Putamen (tissue), 1 donor: ENCODE results near the gene PI4KA.
"Not testable (repeated sequence)": the region's sequence is repeated elsewhere in the genome, so short reads cannot be mapped to it uniquely, and the experiment has no call there.

ENCODE experiments used
- DNase-seq: peaks from one replicate; pipeline ENCODE4 v3.0.0-alpha.2; 2016; ENCODE audit warnings: low spot score

PI4KA gene

DNA sequence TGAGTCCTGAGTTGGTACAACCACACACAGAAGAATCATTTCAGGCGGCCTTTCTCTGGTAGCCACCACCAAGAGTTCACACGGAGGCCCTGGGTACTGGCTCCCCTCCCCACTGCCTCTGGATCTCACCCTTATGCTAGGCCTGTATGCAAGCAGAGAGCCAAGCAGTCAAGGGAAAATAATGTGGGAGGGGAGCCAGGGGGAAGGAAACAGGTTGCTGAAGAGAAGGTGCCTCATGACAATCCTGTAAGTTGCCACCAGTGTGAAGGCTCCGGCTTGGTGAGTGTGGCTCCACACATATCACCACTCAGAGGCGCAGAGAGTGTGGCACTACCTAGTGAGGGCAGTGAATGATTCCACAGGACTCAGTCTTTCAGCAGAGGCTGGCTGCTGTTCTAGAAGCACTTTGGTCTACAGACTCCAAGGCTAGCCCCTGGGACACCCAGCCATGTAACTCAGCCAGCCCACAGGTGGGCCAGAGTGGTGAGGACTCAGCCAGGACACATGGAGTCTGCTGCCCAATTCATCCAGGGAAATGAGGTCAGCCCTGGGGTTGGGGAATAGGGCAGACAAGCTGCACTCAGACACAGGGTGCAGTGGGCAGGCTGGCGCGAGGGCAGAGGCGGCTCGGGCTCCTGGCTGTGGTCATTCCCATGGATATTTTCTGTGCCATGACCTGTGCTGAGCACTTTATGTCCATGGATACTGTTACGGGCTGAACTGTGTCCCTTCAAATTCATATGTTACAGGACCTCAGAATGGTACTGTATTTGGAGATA, 133.7 kb downstream of the PI4KA start:
- DNase-seq: no peak

DNA sequence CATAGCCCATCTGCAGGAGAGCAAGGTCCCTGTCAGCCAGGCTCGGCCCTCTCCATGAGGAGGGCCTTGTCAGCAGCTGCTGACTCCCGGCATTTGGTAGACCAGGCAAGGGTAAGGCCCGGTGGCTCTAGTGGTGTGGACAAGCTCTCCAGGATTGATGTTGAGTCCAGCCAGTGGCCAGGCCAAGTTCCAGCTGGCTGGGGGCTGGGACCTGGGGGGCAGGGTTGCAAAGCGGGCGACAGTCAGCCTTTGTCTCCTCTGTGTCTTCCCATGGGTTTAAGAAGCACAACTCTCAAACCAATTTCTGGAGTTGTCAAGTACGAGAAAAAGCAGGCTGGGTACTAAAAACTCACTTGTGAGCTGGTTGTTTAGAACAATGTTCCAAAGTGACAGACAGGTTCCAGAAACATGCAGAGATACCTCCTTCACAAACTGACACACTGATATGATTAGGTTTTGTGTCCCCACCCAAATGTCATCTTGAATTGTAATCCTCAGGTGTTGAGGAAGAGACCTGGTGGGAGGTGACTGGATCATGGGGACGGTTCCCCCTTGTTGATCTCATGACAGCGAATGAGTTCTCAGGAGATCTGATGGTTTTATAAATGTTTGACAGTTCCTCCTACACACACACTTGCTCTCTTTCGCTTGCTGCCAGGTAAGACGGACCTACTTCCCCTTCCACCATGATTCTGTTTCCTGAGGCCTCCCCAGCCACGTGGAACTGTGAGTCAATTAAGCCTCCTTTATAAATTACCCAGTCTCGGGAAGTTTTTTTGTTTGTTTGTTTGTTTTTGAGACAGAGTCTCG, 137.0 kb downstream of the PI4KA start:
- DNase-seq: peak; percentile 47

DNA sequence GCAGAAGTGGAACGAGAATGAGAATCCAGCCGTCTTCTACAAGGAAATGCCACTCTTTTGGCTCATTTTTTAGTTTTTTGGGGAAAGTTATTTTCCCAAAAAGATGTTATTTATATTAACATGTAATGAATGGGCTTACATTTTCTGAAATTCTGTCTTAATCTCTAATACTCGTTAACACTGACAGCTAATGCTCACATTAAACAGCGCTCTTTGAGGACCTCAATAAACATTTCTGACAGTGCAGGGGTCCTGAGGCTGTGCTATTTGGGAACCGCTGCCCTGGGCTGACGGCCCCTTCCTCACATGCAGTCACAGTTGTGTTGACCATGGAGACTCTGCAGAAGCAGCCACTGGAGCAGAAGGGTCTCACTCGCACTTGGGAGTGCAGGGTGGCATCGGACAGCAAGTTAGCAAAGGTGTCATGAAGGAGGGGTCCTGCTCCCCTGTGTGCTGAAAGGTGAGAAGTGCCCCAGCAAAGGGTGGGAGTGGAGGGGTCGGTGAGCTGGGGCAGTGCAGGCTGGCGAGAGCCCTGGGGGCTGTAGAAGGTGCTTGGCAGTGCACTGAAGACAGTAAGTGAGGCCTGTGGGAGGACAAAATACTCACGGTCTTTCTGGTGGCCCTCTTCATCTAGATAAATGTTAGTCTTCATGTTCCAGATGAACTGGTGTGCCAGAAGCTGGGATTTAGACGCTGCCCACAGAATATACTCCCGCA, 137.8 kb downstream of the PI4KA start:
- no peak for DNase-seq

DNA sequence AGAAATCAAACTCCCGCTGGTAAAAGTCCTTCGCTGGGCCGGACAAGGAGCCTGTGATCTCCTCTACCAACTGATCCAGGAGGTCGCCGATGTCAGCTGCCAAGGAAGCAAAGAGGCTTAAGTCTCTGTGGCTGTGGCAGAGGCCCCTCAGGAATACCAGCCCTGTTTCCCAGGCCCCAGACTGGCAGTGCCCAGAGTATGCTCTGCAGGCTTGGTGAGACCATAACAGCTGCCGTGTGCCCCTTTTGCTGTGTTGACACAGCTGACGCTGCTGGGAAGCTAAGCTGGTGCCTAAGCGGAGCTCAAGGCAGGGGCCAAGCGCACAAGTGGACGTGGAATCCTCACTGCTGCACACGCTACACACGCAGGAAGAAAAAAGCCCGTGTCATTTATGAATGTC, 139.9 kb downstream of the PI4KA start:
- DNase-seq: not testable (repeated sequence)

DNA sequence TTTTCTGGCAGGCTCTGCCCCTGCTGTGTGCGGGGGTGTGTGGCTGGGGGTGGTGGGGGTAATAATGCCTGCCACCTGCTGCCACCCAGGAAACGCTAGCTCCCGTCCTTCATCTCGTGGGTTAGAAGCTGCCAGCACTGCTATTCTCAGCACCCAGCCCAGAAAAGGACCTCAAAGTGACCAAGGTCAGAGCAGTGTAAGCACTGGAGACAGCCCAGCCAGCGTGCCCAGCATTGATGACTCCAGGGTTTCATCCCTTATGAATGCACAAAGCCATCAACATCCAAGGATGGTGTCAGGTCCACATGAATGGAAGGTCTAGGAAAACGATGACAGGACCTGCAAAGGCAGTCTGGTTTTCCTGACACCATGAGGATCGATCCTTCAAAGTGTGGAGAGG, 140.6 kb downstream of the PI4KA start:
- DNase-seq: not testable (repeated sequence)

DNA sequence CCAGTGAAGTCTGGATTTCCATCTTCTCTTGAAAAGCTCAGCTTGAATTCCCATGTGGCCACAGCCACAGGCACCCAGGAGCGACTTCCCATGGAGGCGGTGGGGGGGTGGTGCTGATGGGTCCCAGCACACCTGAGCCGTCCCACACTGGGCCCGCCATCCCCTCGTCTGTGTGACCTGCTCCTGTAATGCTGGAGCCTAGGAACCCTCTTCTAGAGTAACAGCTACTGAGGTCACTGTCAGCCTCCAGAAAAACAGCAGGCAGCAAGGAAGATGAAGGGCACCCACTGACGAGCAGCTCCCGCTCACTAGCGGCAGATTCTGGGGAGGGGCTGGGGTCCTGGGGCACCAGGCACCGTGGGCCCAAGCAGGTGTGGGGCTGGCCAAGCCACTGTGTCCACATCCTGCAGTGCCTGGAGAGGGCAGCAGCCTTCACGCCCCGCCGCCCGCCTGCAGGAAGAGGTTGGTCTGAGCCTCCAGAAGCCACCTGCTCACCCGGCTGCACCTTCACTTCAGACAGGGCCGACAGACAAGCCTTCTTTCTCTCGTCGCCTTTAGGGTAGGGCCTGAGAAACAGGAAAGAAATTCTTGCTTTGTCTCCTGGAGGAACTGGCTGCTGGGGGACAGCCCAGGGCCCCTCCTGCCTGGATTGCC, 141.3 kb downstream of the PI4KA start:
- not testable (repeated sequence) for DNase-seq

DNA sequence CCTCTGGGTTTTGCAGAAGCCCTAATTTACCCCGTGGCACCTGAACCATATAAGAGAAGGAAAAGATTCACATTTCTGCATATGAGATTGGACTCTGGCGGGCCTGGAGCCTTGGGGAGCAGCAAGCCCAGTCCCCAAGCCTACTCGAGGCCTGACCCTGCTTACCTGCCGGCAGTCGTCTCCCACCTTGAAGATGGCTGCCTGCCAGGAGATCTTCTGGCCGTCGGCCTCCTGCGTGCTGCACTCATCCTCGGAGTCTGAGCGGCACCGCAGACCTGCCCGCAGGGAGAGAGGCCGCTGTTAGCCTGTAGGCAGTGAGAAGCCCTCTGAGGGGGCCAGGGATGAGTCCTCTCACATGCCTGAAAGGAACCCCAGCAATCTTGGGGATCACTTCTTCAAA, 145.5 kb downstream of the PI4KA start:
- DNase-seq: not testable (repeated sequence)

DNA sequence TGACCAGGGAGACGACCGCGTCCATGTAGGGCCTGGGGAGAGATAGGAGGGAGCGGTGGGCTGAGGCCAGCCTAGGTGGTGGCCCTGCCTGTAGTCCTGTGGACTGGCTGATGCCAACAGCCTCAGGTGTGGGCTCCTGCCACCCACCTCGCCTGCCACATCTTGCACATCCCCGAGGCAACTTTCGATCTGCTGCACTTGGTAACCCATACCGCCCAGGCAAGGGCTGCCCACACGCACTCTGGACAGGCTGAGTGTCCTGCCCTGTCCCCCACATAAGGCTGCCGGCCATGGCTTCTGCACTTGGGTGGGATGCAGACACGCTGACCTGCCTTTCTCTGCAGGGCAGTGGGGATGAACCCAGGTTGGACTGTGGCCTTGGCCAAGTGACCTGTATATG, 148.6 kb downstream of the PI4KA start:
- not testable (repeated sequence) for DNase-seq

DNA sequence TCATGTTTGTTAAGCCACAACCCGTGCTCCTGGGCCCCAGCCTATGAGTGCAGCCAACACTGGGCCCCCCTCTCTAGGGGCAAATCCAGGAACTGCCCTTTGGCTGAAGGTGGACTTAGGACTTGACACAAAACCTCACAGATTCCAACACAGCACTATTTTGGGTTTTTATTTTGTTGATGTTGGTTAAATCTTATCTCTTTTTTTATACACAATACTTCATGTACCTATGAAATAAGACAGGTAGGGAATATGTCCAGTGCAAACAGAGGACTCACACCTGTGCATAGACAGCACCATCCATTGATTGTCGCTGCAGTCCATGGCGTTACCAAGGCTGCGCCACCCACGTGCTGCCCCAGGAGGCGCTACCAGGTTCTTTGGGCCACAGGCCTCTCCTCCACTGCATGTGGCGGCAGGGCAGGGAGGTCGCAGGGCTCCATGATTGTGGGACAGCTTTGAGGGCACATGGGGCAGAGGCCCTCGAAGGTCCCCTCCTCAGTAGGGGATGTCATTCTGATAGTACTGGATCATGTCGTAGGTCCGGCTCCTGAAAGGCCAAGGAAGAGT, 151.0 kb downstream of the PI4KA start:
- not testable (repeated sequence) for DNase-seq

DNA sequence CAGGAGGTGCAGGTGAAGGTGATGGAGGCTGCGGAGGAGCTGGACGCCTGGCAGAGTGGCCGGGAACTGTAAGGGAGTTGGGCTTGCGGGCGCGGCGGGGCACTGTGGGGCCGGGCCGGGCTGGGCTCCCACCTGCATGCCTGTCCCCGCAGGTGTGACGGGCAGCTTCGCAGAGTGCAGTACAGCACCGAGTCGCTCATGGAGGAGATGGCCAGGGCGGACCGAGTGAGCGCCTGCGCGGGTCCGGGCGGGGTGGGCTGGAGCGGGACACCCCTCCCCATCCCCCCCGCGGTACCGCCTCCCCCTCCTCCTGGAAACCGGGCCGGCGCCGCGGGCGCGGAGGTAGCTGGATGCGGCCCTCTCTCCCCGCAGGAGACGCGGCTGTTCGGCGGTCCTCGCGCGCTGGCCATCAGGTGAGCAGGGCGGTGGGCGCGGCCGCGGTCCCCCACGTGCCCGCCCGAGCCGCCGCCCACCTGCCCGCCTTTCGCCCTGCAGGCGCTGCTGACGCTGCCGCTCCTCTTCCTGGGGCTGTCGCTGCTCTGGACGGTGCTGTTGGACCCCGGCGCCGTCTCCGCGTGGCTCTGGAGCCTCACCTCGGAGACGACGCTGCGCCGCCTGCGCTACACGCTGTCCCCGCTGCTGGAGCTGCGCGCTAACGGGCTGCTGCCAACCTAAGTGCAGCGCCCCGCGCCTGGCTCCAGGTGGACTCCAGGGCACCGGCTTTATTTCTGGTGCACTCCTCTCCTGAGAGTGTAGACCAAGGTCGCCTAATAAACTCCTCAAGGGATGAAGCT, 154.6 kb downstream of the PI4KA start:
- not testable (repeated sequence) for DNase-seq

DNA sequence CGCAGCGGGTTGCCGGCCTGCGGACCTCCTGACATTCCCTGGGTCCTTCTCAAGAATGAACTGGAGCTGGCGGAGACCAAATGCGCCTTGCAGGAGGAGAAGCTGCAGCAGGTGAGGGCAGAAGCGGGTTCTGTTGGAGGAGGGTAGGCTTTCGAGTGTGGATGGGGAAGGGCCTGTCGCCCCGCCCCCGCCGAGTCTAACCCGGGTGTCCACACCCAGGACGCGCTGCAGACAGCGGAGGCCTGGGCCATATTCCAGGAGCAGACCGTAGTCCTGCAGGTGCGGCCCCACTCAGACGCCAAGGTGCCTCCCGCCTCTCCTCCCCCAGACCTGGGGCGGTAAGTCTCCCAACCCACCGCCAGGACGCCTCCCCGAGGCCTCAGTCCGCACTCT, 155.2 kb downstream of the PI4KA start:
- DNase-seq: not testable (repeated sequence)

DNA sequence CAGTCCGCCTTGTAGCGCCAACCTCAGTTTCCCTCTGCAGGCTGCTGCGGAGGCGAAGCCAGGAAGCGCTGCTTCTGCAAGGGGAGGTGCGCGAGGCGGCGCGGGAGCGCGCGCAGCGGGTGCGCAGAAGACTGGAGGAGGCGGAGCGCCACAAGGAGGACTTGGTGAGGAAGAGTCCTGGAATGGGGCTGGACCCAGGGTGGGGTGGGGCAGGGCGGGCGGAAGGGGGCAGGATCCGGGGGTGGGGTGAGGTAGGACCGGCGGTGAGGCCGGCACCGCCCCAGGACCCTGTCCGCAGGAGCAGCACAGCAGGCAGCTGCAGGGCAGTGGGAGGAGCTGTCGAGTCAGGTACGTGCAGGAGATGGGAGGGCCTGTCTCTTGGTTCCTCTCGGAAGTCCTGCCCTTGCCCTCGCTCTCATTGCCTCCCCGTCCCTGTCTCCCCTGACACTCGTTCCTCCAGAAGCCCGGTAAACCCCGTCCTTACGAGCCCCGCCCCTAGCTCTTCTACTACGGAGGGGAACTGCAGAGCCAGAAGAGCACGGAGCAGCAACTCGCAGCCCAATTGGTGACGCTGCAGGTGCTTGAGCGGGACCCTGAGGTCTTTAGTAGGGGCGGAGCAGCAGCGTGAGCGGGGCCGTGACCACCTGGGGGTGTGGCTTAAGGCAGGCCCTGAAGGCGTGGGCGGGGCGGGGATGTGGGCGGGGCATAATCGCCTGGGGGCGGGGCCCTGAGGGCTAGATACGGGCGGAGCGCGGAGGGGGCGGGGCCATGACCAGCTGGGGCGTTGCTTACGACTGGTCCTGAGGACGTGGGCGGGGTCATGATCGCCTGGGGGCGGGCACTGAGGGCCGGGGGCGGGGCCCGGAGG, 155.8 kb downstream of the PI4KA start:
- DNase-seq: peak; percentile 90

DNA sequence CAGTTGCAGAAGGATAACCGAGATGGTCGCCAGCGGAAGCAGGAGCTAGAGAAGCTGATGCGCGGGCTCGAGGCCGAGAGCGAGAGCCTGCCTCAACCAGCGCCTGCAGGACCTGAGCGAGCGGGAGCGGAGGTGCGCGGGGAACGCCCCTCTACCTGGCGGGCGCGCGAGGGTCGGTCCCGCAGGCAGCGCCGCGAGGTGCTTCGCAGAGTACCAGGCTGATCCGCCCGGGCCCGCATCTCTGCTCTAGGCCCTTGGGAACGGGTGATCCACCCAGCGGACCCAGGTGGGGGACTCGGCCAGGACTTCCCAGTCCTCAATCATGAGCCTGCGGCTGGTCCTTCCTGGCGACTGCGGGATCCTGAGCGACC, 156.5 kb downstream of the PI4KA start:
- DNase-seq: not testable (repeated sequence)

DNA sequence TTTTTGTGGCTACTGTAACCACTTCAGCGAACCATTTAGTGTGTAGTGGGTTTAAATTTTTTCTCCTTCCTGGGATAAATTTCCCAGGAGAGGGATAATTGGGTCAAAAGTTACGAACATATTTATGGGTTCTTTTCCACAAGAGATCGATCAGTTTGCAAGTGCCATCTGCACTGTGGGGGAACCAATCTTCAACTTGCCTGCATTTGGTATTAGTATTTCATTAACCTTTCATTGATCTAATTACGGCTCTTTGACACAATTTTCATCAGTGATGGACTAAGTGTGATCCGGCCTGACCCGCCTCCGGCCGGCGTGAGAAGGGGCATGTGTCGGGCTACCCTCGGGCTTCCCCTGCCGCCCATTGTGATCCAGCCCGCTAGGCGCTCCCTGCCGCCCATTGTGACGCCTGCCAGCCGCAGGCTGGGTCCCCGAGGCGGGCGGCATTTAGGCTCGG, 156.9 kb downstream of the PI4KA start:
- not testable (repeated sequence) for DNase-seq

DNA sequence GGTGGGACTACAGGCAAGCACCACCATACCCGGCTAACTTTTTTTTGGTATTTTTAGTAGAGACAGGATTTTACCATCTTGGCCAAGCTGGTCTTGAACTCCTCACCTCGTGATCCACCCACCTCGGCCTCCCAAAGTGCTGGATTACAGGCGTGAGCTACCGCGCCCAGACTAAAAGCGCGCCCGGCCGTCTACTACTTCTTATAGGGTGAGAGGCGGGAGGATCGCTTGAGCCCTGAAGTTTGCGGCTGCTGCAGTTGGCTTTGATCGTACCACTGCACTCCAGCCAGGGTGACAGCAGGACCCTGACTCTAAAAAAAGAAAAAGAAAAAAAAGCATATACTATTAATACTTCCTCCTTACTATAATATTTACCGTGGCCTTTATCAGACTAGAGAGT, 158.3 kb downstream of the PI4KA start:
- DNase-seq: not testable (repeated sequence)

DNA sequence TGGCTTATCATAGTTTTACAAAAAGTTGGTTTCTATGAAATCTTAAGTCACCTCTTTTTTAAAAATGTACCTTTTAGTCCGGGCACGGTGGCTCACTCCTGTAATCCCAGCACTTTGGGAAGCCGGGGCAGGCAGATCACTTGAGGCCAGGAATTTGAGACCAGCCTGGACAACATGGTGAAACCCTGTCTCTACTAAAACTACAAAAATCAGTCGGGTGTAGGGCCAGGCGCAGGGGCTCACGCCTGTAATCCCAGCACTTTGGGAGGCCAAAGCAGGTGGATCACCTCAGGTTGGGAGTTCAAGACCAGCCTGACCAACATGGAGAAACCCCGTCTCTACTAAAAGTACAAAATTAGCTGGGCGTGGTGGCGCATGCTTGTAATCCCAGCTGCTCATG, 158.8 kb downstream of the PI4KA start:
- not testable (repeated sequence) for DNase-seq

DNA sequence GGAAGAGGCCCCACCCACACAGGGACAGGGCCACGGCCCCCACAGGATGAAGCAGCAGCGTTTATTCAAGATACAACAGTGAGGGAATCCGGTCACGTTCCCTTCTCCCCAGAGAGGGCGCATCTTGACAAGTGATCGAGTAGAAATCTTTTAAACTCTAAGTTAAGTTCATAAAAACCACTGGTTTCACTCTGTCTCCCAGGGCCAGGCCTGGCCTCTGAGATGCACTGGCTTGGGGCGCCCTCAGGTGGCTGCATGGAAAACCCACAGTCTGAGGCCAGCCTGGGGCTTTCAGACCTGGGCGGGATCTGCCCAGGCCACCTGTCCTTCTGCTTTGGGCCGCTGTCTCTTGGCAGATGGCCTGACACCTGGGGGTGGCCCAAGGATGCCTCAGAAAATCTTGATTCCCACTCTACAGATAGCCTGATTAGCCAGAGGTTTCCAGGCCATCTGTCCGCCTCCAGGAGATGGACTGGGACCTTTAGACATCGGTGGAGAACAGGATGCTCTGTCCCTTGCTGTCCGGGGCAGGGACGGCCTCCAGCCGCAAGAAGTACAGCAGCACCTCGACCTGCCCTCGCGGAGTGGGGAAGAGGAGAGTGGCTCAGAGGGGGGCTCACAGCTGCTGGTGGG, 161.0 kb downstream of the PI4KA start:
- DNase-seq: peak; percentile 43

DNA sequence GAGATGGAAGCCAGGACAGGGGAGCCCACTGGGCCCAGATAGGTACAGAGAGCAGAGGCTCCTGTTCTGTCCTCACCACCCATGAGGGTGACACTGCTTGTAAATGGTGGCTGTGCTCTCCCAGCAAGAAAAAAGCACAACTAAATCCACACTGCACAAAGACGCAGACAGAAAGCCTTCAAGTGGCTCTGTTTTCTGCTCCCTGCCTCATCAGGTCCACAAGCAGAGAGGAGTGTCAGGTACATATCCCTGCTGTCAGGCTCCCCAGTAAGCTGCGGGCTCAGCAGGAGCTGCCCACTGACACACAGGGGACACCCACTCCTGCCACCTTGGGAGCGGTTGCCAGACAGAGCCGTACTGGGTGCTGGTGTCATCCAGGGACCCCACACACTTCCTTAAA, 162.6 kb downstream of the PI4KA start:
- DNase-seq: not testable (repeated sequence)

DNA sequence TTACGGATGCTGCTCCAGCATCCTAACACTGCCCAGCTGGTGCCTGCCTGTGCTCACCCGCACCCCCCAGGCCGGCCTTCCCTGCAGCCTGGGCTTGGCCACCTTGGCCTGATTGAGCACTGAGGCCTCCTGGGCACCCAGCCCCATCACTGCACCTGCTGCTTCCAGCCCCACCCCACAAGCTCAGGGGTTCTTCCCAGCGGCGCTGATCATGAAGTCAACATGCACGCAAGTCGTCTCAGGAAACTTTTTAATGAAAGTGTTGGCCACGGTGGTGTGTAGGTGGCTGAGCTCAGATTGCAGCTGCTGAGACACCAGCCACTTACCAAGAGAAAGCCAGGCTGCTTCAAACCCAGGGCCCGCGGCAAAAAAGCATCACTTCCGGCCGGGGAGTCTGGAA, 163.4 kb downstream of the PI4KA start:
- DNase-seq: not testable (repeated sequence)
